ENCODE data around the gene CMIP. TPM values are rescaled to one million over a fixed set of nuclear protein-coding genes. Genes with fewer than 3 reads are reported as not detected.

The CMIP gene
- total RNA-seq, 4 donors from 2014 or later: 15.5 to 65.9 (median 20.2) TPM

GRCh38 chr16:81715358-81716196 is 271.0 kb downstream of the CMIP start:
- no peaks in the 10 kb centered on the region for H3K36me3 ChIP-seq
- H3K4me3 ChIP-seq (replicated peaks in 1 of 3): no peak overlapping the region
- intact Hi-C loops (cut with DNase I): no loop called here
- H3K27ac ChIP-seq: no peak overlapping the region
- no peaks in the 10 kb centered on the region for H3K4me1 ChIP-seq
- no peaks in the 10 kb centered on the region for H3K27me3 ChIP-seq
- TF ChIP-seq CTCF (IDR thresholded peaks at IDR 0.05) (no peak), POLR2A (IDR thresholded peaks at IDR 0.05) (no peak)
- no peak for DNase-seq
- H3K9me3 ChIP-seq: no peaks in the 10 kb centered on the region
- WGBS, 2 donors: 66 to 81% methylated on average over 11 of the region's 11 CpGs

DNA sequence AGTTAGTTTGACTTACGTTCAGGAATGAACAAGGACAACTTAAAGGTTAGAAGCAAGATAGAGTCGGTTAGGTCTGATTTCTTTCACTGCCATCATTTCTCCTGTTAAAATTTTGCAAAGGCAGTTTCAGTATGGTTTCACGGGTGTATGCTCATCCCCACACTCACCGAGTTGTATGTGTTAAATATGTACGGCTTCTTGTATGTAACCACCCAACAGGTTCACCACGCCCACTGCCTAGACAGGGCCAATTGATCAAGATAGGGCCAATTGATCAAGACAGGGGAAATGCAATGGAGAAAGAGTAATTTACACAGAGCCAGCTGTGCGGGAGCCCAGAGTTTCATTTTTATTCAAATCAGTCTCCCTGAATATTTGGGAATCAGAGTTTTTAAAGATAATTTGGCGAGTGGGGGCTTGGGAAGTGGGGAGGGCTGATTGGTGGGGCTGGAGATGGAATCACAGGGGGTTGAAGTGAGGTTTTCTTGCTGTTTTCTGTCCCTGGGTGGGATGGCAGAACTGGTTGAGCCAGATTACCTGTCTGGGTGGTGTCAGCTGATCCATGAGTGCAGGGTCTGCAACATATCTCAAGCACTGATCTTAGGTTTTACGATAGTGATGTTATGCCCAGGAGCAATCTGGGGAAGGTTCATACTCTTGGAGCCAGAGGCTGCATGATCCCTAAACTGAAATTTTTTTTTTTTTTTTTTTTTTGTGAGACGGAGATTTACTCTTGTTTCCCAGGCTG is 272.0 kb downstream of the CMIP start:
- Histone ChIP-seq H3K27me3 (no peaks in the 10 kb centered on the region), H3K36me3 (no peaks in the 10 kb centered on the region), H3K9me3 (no peaks in the 10 kb centered on the region), H3K4me1 (no peaks in the 10 kb centered on the region), H3K27ac (no peak overlapping the region), H3K4me3 (replicated peaks in 1 of 3) (no peak overlapping the region)
- TF ChIP-seq POLR2A (IDR thresholded peaks at IDR 0.05) (no peak), CTCF (IDR thresholded peaks at IDR 0.05) (no peak)
- WGBS, 2 donors: 72 to 80% methylated on average over 10 of the region's 10 CpGs
- intact Hi-C loops (cut with DNase I): no loop called here
- no peak for DNase-seq

DNA sequence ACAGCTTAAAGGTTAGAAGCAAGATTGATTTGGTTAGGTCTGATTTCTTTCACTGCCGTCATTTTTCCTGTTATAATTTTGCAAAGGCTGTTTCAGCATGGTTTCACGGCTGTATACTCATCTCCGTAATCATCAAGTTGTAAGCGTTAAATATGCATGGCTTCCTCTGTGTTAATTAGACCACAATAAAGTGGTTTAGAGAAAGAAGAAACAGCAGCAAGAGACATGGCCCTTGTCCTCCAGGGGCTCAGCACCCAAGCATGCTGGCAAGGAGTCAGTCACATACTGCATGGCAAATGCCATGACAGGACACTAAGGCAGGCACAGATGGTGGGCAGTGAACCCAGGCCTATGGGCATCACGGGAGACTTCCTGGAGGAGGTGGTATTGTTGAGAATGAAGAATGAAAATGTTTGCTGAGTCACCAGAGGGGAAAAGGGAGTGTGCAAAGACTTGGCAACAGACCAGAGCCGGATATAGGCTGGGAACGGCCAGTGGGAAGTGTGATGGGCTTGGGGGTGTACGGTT is 273.1 kb downstream of the CMIP start:
- intact Hi-C loops (cut with DNase I): no loop called here
- Histone ChIP-seq H3K4me1 (no peaks in the 10 kb centered on the region), H3K4me3 (replicated peaks in 1 of 3) (no peak overlapping the region), H3K36me3 (no peaks in the 10 kb centered on the region), H3K27ac (no peak overlapping the region), H3K27me3 (no peaks in the 10 kb centered on the region), H3K9me3 (no peaks in the 10 kb centered on the region)
- 77 to 86% methylated on average over 8 of the region's 8 CpGs for WGBS, 2 donors
- DNase-seq: no peak
- TF ChIP-seq POLR2A (IDR thresholded peaks at IDR 0.05) (no peak), CTCF (IDR thresholded peaks at IDR 0.05) (no peak)

GRCh38 chr16:81718637-81719036 is 274.0 kb downstream of the CMIP start:
- Histone ChIP-seq H3K4me3 (replicated peaks in 1 of 3) (no peak overlapping the region), H3K9me3 (no peaks in the 10 kb centered on the region), H3K27me3 (no peaks in the 10 kb centered on the region), H3K36me3 (no peaks in the 10 kb centered on the region), H3K27ac (no peak overlapping the region), H3K4me1 (no peaks in the 10 kb centered on the region)
- no peak for DNase-seq
- intact Hi-C loops (cut with DNase I): no loop called here
- WGBS, 2 donors: 84 to 88% methylated on average over 5 of the region's 5 CpGs
- TF ChIP-seq POLR2A (IDR thresholded peaks at IDR 0.05) (no peak), CTCF (IDR thresholded peaks at IDR 0.05) (no peak)

- Histone ChIP-seq H3K4me3 (replicated peaks in 1 of 3) (no peak overlapping the region), H3K4me1 (no peaks in the 10 kb centered on the region), H3K36me3 (no peaks in the 10 kb centered on the region), H3K9me3 (no peaks in the 10 kb centered on the region), H3K27ac (no peak overlapping the region), H3K27me3 (no peaks in the 10 kb centered on the region)
- WGBS, 2 donors: 83 to 98% methylated on average over 2 of the region's 2 CpGs
- intact Hi-C loops (cut with DNase I): loop anchor here (5.0 kb wide), 1 partner anchor 318 kb away; no protein-coding TSS in a partner anchor
- TF ChIP-seq CTCF (IDR thresholded peaks at IDR 0.05): no peak
- TF ChIP-seq POLR2A (IDR thresholded peaks at IDR 0.05): no peak
- no peak for DNase-seq
Measured at GRCh38 chr16:81719993-81720392, 275.4 kb downstream of the CMIP start.

Data from thyroid gland (tissue), 4 donors.